Lower leg skin (tissue), 3 donors: ENCODE data around the gene MATN1.

Experiments
- POLR2A ChIP-seq, 2 donors: fragments of 450-650 bp; IDR thresholded peaks; one replicate each; pipeline ENCODE4 v1.6.1; 2016 to 2017; ENCODE audit warnings: antibody characterized with exemption in 2 of 2, mild to moderate bottlenecking in 1 of 2, moderate library complexity in 1 of 2
- TF ChIP-seq, protein P1 (sequence below), 3 donors: fragments of 450-650 bp; IDR thresholded peaks; one replicate each; pipeline ENCODE4 v1.5.1; 2016; ENCODE audit warnings: antibody characterized with exemption in 3 of 3, mild to moderate bottlenecking in 3 of 3, moderate library complexity in 2 of 3

GRCh38 chr1:30708361-30708728 is 15.0 kb downstream of the MATN1 start:
- TF ChIP-seq, protein P1, sequence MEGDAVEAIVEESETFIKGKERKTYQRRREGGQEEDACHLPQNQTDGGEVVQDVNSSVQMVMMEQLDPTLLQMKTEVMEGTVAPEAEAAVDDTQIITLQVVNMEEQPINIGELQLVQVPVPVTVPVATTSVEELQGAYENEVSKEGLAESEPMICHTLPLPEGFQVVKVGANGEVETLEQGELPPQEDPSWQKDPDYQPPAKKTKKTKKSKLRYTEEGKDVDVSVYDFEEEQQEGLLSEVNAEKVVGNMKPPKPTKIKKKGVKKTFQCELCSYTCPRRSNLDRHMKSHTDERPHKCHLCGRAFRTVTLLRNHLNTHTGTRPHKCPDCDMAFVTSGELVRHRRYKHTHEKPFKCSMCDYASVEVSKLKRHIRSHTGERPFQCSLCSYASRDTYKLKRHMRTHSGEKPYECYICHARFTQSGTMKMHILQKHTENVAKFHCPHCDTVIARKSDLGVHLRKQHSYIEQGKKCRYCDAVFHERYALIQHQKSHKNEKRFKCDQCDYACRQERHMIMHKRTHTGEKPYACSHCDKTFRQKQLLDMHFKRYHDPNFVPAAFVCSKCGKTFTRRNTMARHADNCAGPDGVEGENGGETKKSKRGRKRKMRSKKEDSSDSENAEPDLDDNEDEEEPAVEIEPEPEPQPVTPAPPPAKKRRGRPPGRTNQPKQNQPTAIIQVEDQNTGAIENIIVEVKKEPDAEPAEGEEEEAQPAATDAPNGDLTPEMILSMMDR (IDR thresholded peaks at IDR 0.05) = no peak
- no peak for TF ChIP-seq POLR2A (IDR thresholded peaks at IDR 0.05)
